Femur (tissue), 1 donor: Measurements from ENCODE around the gene MN1.

Experiments
- DNase-seq: peaks from one replicate; pipeline ENCODE4 v3.0.0-alpha.2; 2017

The MN1 gene

DNA sequence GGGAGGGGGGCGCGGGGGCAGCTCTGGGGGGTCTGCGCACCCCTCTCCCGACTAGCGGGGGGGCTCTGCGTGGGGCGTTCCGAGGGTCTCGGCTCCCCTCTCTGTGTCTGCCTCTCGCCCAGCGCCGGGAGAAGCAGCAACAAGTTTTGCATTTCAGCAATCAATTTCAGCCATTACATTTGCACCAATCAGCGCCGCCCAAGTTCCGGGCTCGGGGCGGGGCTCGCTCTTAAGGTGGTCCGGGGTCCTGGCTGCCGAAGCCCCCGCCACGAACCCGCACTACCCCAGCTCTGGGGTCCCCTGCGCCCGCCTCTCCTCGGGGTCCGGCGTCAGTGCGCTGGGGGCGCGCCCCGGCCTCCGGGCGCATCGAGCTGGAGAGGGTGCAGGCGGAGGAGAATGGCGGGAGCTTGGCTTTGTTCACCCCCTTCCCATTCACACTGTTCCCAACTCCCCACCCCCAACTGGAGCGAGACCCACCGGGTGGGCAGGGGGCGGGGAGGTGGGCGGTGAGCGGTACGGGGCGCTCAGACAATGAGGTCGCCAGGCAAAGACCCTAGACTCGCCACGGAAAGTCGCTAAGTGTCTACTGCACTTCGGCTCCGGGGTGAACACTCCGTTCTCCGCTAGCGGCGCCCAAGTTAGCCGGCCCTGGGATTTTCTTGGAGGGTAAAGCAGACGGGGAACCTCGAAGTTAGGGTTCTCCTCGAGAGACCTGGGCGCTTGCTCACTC, at the start of gene MN1:
TSS of gene MN1 (minus strand) at position 141 of the 730 bp plus-strand sequence. CDS start 1,213 bp downstream, outside the sequence.
- peak; percentile 82 for DNase-seq

GRCh38 chr22:27850000-27850521, 48.5 kb upstream of the MN1 start:
- DNase-seq: no peak

DNA sequence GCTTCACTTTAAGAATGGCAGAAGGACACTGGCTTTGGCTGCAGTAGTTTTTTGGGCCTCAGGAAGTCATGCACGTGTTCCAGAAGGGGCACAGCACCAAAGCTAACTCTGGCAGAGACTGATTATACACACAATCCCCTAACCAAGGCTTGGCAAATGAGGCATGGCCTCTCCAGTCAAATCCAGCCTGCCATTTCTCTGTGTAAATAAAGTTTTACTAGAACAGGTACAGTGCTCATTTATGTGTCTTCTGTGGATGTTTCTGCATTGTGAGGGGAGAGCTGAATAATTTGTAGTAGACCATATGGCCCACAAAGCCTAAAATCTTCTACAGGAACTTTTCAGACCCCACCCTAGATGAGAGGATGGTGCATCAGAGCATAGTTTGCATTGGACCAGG, 46.4 kb upstream of the MN1 start:
- DNase-seq: no peak

- no peak for DNase-seq
Observed at GRCh38 chr22:27846910-27847309, 45.4 kb upstream of the MN1 start.

GRCh38 chr22:27846248-27846757, 44.7 kb upstream of the MN1 start:
- no peak for DNase-seq

GRCh38 chr22:27845644-27846043, 44.1 kb upstream of the MN1 start:
- DNase-seq: no peak

GRCh38 chr22:27844656-27845591, 43.4 kb upstream of the MN1 start:
- peak; percentile 84 for DNase-seq

GRCh38 chr22:27844256-27844655, 42.7 kb upstream of the MN1 start:
- DNase-seq: peak; percentile 21

GRCh38 chr22:27843441-27843840, 41.9 kb upstream of the MN1 start:
- no peak for DNase-seq

- DNase-seq: no peak
Observed at GRCh38 chr22:27842669-27843431, 41.3 kb upstream of the MN1 start.

DNA sequence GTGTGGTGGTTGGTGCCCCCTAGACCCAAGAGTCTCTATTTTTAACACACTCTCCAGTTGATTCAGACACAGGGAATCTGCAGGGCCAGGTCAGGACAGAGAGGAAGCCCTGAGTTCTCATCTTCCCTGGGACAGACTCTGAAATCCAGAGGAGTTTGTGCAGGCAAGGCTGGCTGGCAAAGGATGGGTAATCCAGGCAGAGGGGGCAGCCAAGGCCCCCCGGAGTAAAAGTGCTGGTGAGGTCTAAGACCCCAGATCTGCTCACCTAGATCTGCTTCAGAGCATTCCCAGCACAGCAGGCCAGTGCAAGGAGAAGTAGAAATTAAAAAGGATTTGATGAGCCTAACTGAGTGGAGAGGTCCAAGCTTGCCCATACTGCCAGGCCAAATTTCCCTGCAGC, 40.6 kb upstream of the MN1 start:
- DNase-seq: no peak

DNA sequence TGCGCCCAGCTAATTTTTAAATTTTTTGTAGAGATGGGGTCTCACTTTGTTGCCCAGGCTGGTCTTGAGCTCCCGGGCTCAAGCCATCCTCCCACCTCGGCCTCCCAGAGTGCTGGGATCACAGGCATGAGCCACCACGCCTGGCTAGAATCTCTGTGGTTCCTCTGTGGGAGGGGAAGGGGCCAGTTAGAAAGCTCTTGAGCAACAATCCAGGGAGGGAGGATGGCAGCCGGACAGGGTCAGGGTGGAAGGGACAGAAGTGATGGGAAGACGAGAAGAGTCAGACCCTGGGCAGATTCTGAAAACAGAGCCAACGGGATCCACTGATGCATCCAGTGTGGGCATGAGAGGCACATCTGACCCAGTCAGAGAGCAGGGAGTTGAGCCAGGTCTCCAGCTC, 38.9 kb upstream of the MN1 start:
- DNase-seq: no peak

DNA sequence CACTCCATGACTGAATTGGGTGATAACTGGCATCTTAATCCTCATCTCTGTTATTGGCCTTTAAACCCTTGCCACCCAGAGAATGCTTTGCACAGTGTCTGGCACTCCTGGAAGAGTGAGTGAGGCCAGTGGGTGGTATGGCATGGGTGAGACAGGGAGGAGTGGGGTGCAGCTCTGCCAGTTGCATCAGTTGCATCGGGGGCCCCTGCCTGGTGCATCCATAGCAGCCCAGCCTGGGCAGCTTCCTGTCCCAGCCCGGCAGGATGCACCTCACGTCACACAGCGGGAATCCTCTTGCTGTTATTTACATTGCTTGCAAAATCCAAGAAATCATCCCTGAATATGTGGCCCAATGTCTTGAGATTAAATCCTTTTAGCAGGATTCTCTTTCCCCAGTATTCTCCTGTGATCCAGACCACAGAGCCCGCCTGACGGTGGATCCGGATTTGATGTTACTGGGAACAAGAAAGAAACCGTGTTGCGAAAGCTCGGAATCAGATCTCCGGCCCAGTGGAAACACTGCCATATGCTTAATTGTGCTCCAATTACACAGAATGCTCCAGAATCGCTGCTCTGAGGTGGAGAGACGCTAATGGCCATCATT, 37.6 kb upstream of the MN1 start:
- DNase-seq: no peak

- DNase-seq: no peak
Observed at GRCh38 chr22:27836181-27836580, 34.6 kb upstream of the MN1 start.

- no peak for DNase-seq
Observed at GRCh38 chr22:27835446-27835845, 33.9 kb upstream of the MN1 start.

DNA sequence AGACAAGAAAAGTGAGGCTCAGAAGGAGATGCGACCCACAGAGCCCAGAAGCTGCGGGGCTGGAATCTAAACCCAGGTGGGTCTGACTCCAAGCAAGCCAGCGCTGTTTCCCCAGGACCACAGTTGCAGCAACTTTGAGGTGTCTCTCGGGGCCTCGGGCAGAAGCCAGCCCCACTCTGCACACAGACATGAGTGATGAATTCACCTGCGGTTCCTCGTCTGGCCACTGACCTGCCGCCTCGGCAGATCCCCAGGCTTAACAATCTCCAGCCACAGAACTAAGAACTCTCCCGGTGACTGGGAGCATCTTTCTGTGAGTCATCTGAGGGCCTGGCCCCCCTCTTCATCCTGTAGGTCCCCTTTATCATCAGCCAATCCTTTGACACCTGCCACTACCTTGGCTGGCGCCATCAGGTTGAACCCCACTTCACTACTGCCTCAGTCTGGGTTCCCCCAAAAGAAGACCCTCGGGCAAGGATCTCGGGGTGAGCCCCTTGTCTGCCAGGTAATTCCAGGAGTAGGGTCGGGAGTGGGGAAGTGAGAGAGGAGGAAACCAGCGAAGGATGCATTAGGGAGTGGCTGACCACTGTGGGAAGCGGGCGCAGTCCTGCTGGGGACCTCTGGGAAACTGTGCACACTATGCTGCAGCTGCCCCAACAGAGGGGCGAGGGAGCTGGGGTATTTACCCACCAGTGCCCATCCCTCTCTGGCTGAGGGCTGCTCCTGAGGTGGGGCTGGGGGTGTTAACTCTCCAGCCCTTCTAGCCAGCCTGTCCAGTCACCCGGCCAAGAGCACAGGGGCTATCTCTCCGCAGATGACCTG, 33.0 kb upstream of the MN1 start:
- DNase-seq: no peak

DNA sequence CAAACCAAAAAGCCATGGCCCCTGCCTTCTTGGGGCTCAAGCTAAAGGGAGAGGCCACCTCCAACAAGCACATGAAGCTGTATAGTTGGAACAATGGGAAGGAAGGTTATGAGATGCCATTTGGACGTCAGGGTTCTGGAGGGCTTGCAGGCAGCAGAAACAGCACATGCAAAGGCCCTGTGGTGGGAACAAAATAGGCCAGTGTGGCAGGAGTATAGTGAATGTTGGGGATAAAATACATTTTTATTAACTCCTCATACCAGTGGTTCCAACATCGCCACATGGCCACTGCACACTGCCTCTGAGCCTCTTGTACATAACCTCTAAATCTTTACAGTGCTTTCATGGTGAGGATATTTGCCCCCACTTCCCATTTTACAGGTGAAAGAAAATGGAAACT, 32.2 kb upstream of the MN1 start:
- DNase-seq: no peak

GRCh38 chr22:27832606-27833005, 31.1 kb upstream of the MN1 start:
- DNase-seq: no peak

DNA sequence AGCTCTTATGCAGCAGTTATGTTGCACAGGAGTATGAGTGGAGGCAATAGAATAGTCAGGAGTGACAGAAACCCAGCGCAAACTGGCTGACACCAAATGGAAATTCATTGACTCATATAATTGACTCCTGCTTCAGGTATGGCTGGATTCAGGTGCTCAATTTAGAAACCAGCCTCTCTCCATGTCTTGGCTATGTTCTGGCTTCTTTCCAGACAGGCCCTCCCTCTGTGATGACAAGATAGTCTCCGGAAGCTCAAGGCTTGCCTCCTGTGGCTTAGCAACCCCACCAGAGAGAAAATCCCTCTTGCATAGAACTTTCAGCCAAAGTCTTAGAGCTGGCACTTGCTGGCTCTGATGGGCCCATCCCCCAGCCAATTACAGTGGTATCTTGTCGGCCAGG, 28.1 kb upstream of the MN1 start:
- DNase-seq: no peak

DNA sequence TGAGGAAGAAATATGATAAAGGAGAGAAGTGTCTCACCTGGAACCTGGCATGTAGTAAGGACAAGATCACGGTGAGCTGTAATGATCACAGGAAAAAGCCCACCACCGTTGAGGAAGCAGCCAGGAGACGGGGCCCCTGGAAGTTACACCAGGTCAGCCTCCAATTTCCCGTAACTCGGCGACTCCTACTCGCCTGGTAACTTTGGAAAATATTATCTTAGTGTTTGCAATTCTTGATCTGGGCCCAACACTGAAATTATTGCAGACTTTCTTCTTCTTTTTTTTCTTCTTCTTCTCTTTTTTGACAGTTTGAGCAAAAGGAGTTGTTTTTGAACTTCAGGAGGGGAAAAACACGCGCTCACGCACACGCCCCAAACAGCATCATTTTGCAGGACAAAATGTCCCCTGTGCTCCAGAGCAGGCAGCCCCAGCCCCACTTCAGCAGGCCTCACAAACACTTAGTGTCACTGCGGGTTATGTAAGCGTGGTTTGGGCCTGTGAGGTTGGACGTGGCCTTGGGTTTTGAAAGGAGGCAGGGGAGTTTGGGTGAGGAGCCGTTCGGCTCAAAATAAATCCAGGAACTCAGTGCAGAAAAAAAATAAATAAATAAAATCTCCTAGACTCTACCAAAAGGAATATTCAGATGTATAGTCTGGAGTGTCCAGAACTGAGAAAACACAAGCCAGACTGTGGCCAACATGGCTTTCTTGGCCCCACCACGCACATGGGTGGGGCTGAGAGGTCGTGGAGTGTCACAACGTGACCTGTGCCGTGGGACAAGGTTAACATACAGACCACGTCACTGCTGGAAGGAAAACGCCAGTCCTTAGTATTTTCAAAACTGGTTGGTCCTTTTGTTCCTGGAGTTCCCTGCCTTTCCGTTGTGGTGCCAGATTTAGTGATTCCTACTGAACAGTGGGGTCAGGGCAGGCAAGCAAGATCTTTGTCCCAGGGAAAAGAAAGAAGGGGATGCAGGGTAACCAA, 26.3 kb upstream of the MN1 start:
- DNase-seq: no peak
